Measurements from ENCODE around the gene REL. TPM values are rescaled to one million over a fixed set of nuclear protein-coding genes. Genes with fewer than 3 reads are reported as not detected.

Gene REL
- total and polyA plus RNA-seq, 3 experiments from 2014 or later = 25.4 to 47.6 (median 45.6) TPM

DNA sequence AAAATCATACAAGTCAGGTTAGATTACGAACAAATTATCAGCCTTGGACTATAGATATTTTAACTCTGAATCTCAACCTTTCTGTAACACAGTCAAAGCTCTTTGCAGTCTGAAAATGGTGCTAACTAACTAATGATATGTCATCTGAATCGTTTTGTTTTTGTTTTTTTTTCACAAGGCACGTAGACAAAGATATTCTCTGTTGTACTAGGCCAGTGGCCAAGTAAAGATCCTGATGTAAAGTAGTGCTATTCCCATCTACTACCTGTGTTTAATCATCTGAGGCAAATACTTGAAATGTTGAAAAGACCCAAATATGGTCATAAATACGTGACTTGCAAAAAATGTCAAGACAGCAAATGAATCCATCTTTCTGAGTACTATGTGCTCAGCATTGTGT, 65.7 kb downstream of the REL start:
- CTCF ChIA-PET = interaction anchor here (1.3 kb wide), 1 partner anchor 51 kb away, joined by 3 read pairs; no protein-coding TSS in a partner anchor
- POLR2A ChIA-PET = interaction anchor here (0.5 kb wide), 1 partner anchor 17 kb away, joined by 3 read pairs; no protein-coding TSS in a partner anchor

GRCh38 chr2:60948161-60948560, 66.8 kb downstream of the REL start:
- Histone ChIP-seq H3K27me3 (ENCODE audit: insufficient read depth, low read length, poor library complexity, severe bottlenecking) (no peaks in the 10 kb centered on the region), H3K4me3 (ENCODE audit: low read length) (no peak overlapping the region), H3K9me3 (ENCODE audit: low read length) (no peaks in the 10 kb centered on the region), H3K4me1 (ENCODE audit: insufficient read depth, low read length) (peaks cover 11% of the 10 kb centered on the region), H3K36me3 (ENCODE audit: insufficient read depth, low read length) (no peaks in the 10 kb centered on the region), H3K27ac (ENCODE audit: low read depth, low read length) (no peak overlapping the region)
- no peak for DNase-seq
- Mint-ChIP-seq H3K4me1 (peaks cover 18 to 34% (median 28%) of the 10 kb centered on the region in 3 donors), H3K27me3 (no peaks in the 10 kb centered on the region), H3K4me3 (peak overlapping the region in 2 of 7 donors; percentile 16 to 63), H3K27ac (peak overlapping the region in 2 of 8 donors; percentile 17 to 45), H3K9me3 (no peaks in the 10 kb centered on the region), H3K36me3 (peaks cover 7 to 12% (median 9%) of the 10 kb centered on the region in 3 donors)
- ChIA-PET CTCF (interaction anchor here (0.7 kb wide), 1 partner anchor 11 kb away, joined by 3 read pairs; no protein-coding TSS in a partner anchor), POLR2A (no interaction called here)

More for the DNA sequence above, 65.7 kb downstream of the REL start:
- Histone ChIP-seq H3K36me3 (ENCODE audit: insufficient read depth, low read length) (no peaks in the 10 kb centered on the region), H3K27ac (ENCODE audit: low read depth, low read length) (no peak overlapping the region), H3K9me3 (ENCODE audit: low read length) (no peaks in the 10 kb centered on the region), H3K27me3 (ENCODE audit: insufficient read depth, low read length, poor library complexity, severe bottlenecking) (no peaks in the 10 kb centered on the region), H3K4me1 (ENCODE audit: insufficient read depth, low read length) (peaks cover 11% of the 10 kb centered on the region), H3K4me3 (ENCODE audit: low read length) (no peak overlapping the region)
- H3K27ac Mint-ChIP-seq = no peak overlapping the region
- H3K4me3 Mint-ChIP-seq = no peak overlapping the region
- H3K4me1 Mint-ChIP-seq = peaks cover 18 to 32% (median 28%) of the 10 kb centered on the region in 3 donors
- no peaks in the 10 kb centered on the region for H3K9me3 Mint-ChIP-seq
- peaks cover 7 to 12% (median 10%) of the 10 kb centered on the region in 3 donors for H3K36me3 Mint-ChIP-seq
- DNase-seq = no peak
- H3K27me3 Mint-ChIP-seq = no peaks in the 10 kb centered on the region

DNA sequence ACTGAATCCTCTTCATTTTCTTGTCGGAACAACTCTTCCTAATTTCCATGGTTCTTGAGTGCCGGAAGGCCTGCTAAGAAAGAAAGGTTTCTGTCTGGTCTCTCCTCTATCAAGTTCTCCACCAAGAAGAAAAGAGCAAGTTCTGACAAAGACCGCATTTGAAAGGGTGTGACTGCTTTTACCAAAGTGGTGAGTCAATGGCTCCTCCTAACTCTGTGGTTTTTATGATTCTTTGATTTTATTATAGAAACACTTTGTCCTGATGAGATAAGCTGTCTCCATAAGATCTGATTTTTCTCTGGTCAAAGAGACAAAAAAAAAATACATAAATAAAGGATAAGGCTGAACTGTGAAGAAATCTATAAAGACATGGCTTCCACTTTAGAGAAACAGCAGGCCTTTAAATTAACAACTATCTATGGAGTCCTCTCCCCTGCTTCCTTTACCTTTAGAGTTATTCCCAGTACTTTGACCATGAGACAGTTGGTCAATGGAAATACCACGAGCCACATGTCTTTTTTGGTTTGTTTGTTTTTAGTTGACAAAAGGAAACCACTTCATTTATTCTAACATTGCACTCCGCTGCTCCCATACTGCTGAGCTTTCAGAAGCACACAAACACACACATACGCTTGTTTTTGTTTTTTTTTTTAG, 67.7 kb downstream of the REL start:
- peak in 2 of 5 donors; percentile 13 to 23 for DNase-seq
- Histone ChIP-seq H3K4me1 (ENCODE audit: insufficient read depth, low read length) (peaks cover 11% of the 10 kb centered on the region), H3K4me3 (ENCODE audit: low read length) (no peak overlapping the region), H3K27ac (ENCODE audit: low read depth, low read length) (no peak overlapping the region), H3K36me3 (ENCODE audit: insufficient read depth, low read length) (no peaks in the 10 kb centered on the region), H3K27me3 (ENCODE audit: insufficient read depth, low read length, poor library complexity, severe bottlenecking) (no peaks in the 10 kb centered on the region), H3K9me3 (ENCODE audit: low read length) (no peaks in the 10 kb centered on the region)
- peaks cover 22 to 41% (median 33%) of the 10 kb centered on the region in 3 donors for H3K4me1 Mint-ChIP-seq
- CTCF ChIA-PET = no interaction called here
- no peaks in the 10 kb centered on the region for H3K27me3 Mint-ChIP-seq
- peaks cover 13 to 16% (median 16%) of the 10 kb centered on the region in 3 donors for H3K36me3 Mint-ChIP-seq
- peak overlapping the region in 1 of 7 donors; percentile 18 for H3K4me3 Mint-ChIP-seq
- H3K9me3 Mint-ChIP-seq = no peaks in the 10 kb centered on the region
- peak overlapping the region in 5 of 8 donors; percentile 4 to 68 (median 31) for H3K27ac Mint-ChIP-seq
- POLR2A ChIA-PET = no interaction called here

DNA sequence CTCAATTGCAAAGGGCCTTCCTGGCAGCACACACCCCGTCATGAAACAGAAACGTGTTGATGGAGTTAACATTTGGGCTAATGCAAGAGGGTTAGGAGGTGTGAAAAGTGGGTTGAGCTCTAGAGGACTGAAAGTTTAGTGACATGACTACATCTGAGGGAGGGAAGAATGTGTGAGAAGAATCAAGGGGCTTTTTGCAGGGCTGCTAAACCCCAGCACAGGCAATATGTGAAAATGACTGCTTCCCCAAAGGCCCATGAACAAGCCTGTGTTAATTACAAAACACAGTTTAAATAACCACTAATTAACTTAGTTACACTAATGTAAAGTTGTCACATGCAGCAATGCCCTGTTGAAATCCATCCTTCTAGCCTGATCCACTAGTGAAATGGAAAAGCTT, 72.8 kb downstream of the REL start:
- Mint-ChIP-seq H3K4me3 (no peak overlapping the region), H3K9me3 (no peaks in the 10 kb centered on the region), H3K4me1 (peaks cover 16 to 35% (median 29%) of the 10 kb centered on the region in 3 donors), H3K27ac (peak overlapping the region in 6 of 8 donors; percentile 5 to 84 (median 42)), H3K36me3 (peaks cover 12 to 27% (median 14%) of the 10 kb centered on the region in 3 donors), H3K27me3 (no peaks in the 10 kb centered on the region)
- no peak overlapping the region for H3K4me3 ChIP-seq (ENCODE audit: low read length)
- H3K9me3 ChIP-seq (ENCODE audit: low read length) = no peaks in the 10 kb centered on the region
- POLR2A ChIA-PET = no interaction called here
- no peaks in the 10 kb centered on the region for H3K36me3 ChIP-seq (ENCODE audit: insufficient read depth, low read length)
- H3K27ac ChIP-seq (ENCODE audit: low read depth, low read length) = no peak overlapping the region
- peak in 3 of 5 donors; percentile 9 to 56 (median 46) for DNase-seq
- H3K27me3 ChIP-seq (ENCODE audit: insufficient read depth, low read length, poor library complexity, severe bottlenecking) = no peaks in the 10 kb centered on the region
- H3K4me1 ChIP-seq (ENCODE audit: insufficient read depth, low read length) = peaks cover 2% of the 10 kb centered on the region
- CTCF ChIA-PET = interaction anchor here (0.8 kb wide), 1 partner anchor 11 kb away, joined by 3 read pairs; no protein-coding TSS in a partner anchor

- ChIA-PET CTCF (no interaction called here), POLR2A (interaction anchor here (0.7 kb wide), 1 partner anchor 73 kb away, joined by 4 read pairs; no protein-coding TSS in a partner anchor)
- Histone ChIP-seq H3K27ac (ENCODE audit: low read depth, low read length) (no peak overlapping the region), H3K27me3 (ENCODE audit: insufficient read depth, low read length, poor library complexity, severe bottlenecking) (no peaks in the 10 kb centered on the region), H3K4me1 (ENCODE audit: insufficient read depth, low read length) (no peaks in the 10 kb centered on the region), H3K4me3 (ENCODE audit: low read length) (no peak overlapping the region), H3K9me3 (ENCODE audit: low read length) (no peaks in the 10 kb centered on the region), H3K36me3 (ENCODE audit: insufficient read depth, low read length) (no peaks in the 10 kb centered on the region)
- H3K27me3 Mint-ChIP-seq = no peaks in the 10 kb centered on the region
- no peak for DNase-seq
- peak overlapping the region in 1 of 8 donors; percentile 63 for H3K27ac Mint-ChIP-seq
- H3K9me3 Mint-ChIP-seq = no peaks in the 10 kb centered on the region
- H3K4me1 Mint-ChIP-seq = peaks cover 9 to 19% (median 15%) of the 10 kb centered on the region in 3 donors
- H3K36me3 Mint-ChIP-seq = peaks cover 12 to 31% (median 16%) of the 10 kb centered on the region in 3 donors
- no peak overlapping the region for H3K4me3 Mint-ChIP-seq
Measured at GRCh38 chr2:60957224-60957623, 75.8 kb downstream of the REL start.

- Histone ChIP-seq H3K27ac (ENCODE audit: low read depth, low read length) (no peak overlapping the region), H3K4me1 (ENCODE audit: insufficient read depth, low read length) (no peaks in the 10 kb centered on the region), H3K4me3 (ENCODE audit: low read length) (no peak overlapping the region), H3K27me3 (ENCODE audit: insufficient read depth, low read length, poor library complexity, severe bottlenecking) (no peaks in the 10 kb centered on the region), H3K36me3 (ENCODE audit: insufficient read depth, low read length) (no peaks in the 10 kb centered on the region), H3K9me3 (ENCODE audit: low read length) (no peaks in the 10 kb centered on the region)
- Mint-ChIP-seq H3K4me1 (peaks cover 9 to 19% (median 15%) of the 10 kb centered on the region in 3 donors), H3K27ac (peak overlapping the region in 1 of 8 donors; percentile 63), H3K27me3 (no peaks in the 10 kb centered on the region), H3K4me3 (peak overlapping the region in 1 of 7 donors; percentile 70), H3K36me3 (peaks cover 13 to 32% (median 16%) of the 10 kb centered on the region in 3 donors), H3K9me3 (no peaks in the 10 kb centered on the region)
- CTCF ChIA-PET = no interaction called here
- no peak for DNase-seq
- POLR2A ChIA-PET = no interaction called here
Measured at GRCh38 chr2:60957643-60958042, 76.3 kb downstream of the REL start.

- POLR2A ChIA-PET = no interaction called here
Measured at GRCh38 chr2:60958361-60958760, 77.0 kb downstream of the REL start.

GRCh38 chr2:60958800-60959199, 77.4 kb downstream of the REL start:
- Histone ChIP-seq H3K36me3 (ENCODE audit: insufficient read depth, low read length) (no peaks in the 10 kb centered on the region), H3K27ac (ENCODE audit: low read depth, low read length) (no peak overlapping the region), H3K9me3 (ENCODE audit: low read length) (no peaks in the 10 kb centered on the region), H3K4me3 (ENCODE audit: low read length) (no peak overlapping the region), H3K27me3 (ENCODE audit: insufficient read depth, low read length, poor library complexity, severe bottlenecking) (no peaks in the 10 kb centered on the region), H3K4me1 (ENCODE audit: insufficient read depth, low read length) (no peaks in the 10 kb centered on the region)
- ChIA-PET POLR2A (no interaction called here), CTCF (no interaction called here)
- H3K4me1 Mint-ChIP-seq = peaks cover 14 to 24% (median 24%) of the 10 kb centered on the region in 3 donors
- no peak for DNase-seq
- no peaks in the 10 kb centered on the region for H3K9me3 Mint-ChIP-seq
- no peaks in the 10 kb centered on the region for H3K27me3 Mint-ChIP-seq
- H3K36me3 Mint-ChIP-seq = peaks cover 8 to 33% (median 12%) of the 10 kb centered on the region in 3 donors
- no peak overlapping the region for H3K4me3 Mint-ChIP-seq
- no peak overlapping the region for H3K27ac Mint-ChIP-seq

More at GRCh38 chr2:60958361-60958760, 77.0 kb downstream of the REL start:
- no peak overlapping the region for H3K4me3 Mint-ChIP-seq
- peaks cover 11 to 37% (median 13%) of the 10 kb centered on the region in 3 donors for H3K36me3 Mint-ChIP-seq
- peak overlapping the region in 1 of 8 donors; percentile 12 for H3K27ac Mint-ChIP-seq
- no peaks in the 10 kb centered on the region for H3K27me3 Mint-ChIP-seq
- H3K4me1 Mint-ChIP-seq = peaks cover 15 to 22% (median 22%) of the 10 kb centered on the region in 3 donors
- CTCF ChIA-PET = no interaction called here
- Histone ChIP-seq H3K9me3 (ENCODE audit: low read length) (no peaks in the 10 kb centered on the region), H3K27ac (ENCODE audit: low read depth, low read length) (no peak overlapping the region), H3K4me3 (ENCODE audit: low read length) (no peak overlapping the region), H3K4me1 (ENCODE audit: insufficient read depth, low read length) (no peaks in the 10 kb centered on the region), H3K36me3 (ENCODE audit: insufficient read depth, low read length) (no peaks in the 10 kb centered on the region), H3K27me3 (ENCODE audit: insufficient read depth, low read length, poor library complexity, severe bottlenecking) (no peaks in the 10 kb centered on the region)
- H3K9me3 Mint-ChIP-seq = no peaks in the 10 kb centered on the region
- DNase-seq = no peak

Data from CD8-positive, alpha-beta memory T cell (primary cell).